ENCODE measurements around the gene APOLD1. TPM values are rescaled to one million over a fixed set of nuclear protein-coding genes. Genes with fewer than 3 reads are reported as not detected.
"Not testable (repeated sequence)": the region's sequence is repeated elsewhere in the genome, so short reads cannot be mapped to it uniquely, and the experiment has no call there.

APOLD1 gene
- total RNA-seq, 2 experiments from 2014 or later = 7.2 to 13.5 TPM

DNA sequence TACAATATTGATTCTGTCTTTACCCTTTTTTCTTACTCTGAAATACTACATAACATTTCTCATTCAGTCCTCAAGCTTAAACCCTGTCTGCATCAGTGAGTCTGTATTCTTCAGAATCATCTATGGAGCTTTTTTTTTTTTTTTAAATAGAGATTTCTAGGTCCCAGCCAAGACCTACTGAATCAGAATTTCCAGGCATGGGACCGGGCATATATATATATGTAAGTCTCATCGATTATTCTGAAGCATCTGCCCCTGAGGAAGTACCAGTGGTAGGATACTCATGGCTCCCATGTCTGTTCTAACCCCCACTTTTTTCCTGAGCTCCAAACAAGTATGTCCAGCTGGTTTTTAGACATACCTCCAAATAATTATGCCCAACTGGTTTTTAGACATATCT, 33.8 kb downstream of the APOLD1 start:
- Mint-ChIP-seq H3K4me3 (no peak overlapping the region), H3K27ac (no peak overlapping the region), H3K36me3 (peaks cover 56% of the 10 kb centered on the region), H3K9me3 (ENCODE audit: low read depth) (no peaks in the 10 kb centered on the region), H3K27me3 (no peaks in the 10 kb centered on the region), H3K4me1 (peaks cover 50% of the 10 kb centered on the region)
- CTCF ChIA-PET = no interaction called here
- DNase-seq = no peak
- no peak for ATAC-seq

DNA sequence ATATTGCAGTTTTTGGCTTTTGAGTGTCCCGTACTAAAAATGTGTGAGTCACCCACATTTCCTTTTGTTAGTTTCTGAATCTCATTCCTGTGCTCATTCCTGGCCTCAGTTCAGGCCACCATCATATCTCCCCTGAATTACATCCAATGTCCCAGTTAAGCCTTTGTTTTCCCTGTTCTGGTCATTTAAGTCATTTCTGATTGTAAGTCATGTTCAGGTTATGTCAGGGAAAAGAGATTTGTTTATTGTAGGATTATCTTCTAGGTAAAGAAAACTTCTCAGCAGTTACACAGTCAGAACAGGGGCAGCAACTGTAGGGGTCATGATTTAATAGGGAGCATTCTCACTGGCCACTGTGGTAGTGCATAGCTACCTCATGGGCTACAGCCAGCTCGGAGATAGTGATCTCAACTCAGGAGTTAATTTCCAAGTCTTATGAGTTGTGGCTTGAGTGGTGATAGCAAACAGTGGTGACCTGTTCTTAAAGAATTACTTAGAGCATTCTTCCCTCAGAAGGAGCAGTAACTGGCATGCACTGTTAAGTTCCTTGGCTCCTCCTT, 34.4 kb downstream of the APOLD1 start:
- Mint-ChIP-seq H3K27ac (no peak overlapping the region), H3K4me3 (no peak overlapping the region), H3K4me1 (peaks cover 44% of the 10 kb centered on the region), H3K27me3 (no peaks in the 10 kb centered on the region), H3K9me3 (ENCODE audit: low read depth) (no peaks in the 10 kb centered on the region), H3K36me3 (peaks cover 60% of the 10 kb centered on the region)
- DNase-seq (no peak), ATAC-seq (no peak)
- CTCF ChIA-PET = no interaction called here

DNA sequence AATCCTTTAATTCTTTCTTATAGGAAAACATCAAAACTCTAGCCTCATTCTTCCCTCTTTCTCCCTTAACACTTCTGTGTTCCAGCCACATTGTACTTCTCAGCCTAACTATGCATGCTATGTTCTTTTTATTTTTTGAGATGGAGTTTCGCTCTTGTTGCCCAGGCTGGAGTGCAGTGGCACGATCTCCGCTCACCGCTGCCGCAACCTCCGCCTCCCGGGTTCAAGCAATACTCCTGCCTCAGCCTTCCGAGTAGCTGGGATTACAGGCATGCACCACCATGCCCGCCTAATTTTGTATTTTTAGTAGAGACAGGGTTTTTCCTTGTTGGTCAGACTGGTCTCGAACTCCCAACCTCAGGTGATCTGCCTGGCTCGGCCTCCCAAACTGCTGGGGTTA, 34.9 kb downstream of the APOLD1 start:
- H3K27me3 Mint-ChIP-seq = not testable (repeated sequence)
- H3K4me1 Mint-ChIP-seq = peaks cover 42% of the 10 kb centered on the region

DNA sequence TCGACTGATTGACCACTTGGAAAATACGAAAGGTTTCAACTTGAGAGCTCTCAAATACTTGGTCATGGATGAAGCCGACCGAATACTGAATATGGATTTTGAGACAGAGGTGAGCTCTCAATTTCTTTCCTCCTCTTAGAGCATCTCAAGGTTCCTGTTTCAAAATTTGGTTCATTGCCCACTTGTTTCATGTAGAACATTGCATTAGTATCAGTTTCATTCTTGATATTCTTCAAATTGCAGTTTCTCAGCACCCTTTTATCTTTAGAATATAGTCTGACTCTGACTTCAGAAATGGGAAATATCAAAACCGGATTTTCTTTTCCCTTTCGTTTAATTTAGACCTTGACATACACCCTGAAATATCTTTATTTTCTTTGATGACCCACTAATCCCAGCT, 36.5 kb downstream of the APOLD1 start:
- ATAC-seq = no peak
- no peak overlapping the region for H3K27ac Mint-ChIP-seq
- CTCF ChIA-PET = interaction anchor here (1.1 to 2.2 kb wide), 3 partner anchors 33 to 164 kb away, joined by 3 to 7 read pairs (median 4); no protein-coding TSS in a partner anchor
- H3K9me3 Mint-ChIP-seq (ENCODE audit: low read depth) = no peaks in the 10 kb centered on the region
- DNase-seq = no peak
- H3K36me3 Mint-ChIP-seq = peaks cover 59% of the 10 kb centered on the region
- H3K27me3 Mint-ChIP-seq = no peaks in the 10 kb centered on the region
- H3K4me1 Mint-ChIP-seq = peaks cover 26% of the 10 kb centered on the region
- H3K4me3 Mint-ChIP-seq = no peak overlapping the region

More for the DNA sequence above, 34.9 kb downstream of the APOLD1 start:
- H3K9me3 Mint-ChIP-seq (ENCODE audit: low read depth); DNase-seq; CTCF ChIA-PET; H3K27ac Mint-ChIP-seq; H3K4me3 Mint-ChIP-seq; ATAC-seq: not testable (repeated sequence)
- H3K36me3 Mint-ChIP-seq = peaks cover 61% of the 10 kb centered on the region

DNA sequence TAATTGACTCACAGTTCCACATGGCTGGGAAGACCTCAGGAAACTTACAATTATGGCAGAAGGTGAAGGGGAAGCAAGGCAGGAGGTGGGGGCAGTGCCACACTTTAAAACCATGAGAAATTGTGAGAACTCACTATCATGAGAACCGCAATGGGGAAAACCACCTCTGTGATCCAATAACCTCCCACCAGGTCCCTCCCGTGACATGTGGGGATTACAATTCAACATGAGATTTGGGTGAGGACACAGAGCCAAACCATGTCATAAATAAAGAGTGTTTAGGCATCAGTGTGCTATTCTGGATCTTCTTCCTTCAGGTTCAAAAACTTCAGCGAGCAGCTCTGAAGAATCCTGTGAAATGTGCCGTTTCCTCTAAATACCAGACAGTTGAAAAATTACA, 37.4 kb downstream of the APOLD1 start:
- Mint-ChIP-seq H3K9me3 (ENCODE audit: low read depth) (no peaks in the 10 kb centered on the region), H3K27ac (no peak overlapping the region), H3K36me3 (peaks cover 63% of the 10 kb centered on the region)

DNA sequence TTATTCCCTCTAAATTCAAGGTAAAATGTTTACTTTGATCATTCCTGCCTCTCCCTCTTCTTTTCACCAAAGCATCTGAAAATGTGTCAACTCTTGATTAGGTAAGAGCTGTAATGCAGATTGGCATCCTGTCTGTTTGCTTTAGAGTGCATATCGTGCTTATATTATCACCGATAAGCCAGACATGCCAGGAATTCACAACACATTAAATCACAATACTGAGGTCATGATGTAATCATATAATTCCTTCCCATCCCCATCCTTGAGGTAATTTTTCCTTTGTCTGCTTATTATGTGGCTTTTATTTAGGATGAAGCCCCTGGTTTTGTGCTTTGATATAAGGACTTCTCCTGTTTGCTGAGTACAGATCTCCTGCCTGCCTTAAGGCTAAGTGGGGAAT, 37.8 kb downstream of the APOLD1 start:
- H3K27ac Mint-ChIP-seq = no peak overlapping the region
- ATAC-seq = no peak
- no peaks in the 10 kb centered on the region for H3K9me3 Mint-ChIP-seq (ENCODE audit: low read depth)
- H3K27me3 Mint-ChIP-seq = no peaks in the 10 kb centered on the region
- peaks cover 64% of the 10 kb centered on the region for H3K36me3 Mint-ChIP-seq
- DNase-seq = no peak
- no peak overlapping the region for H3K4me3 Mint-ChIP-seq
- CTCF ChIA-PET = interaction anchor here (1.1 to 2.2 kb wide), 4 partner anchors 10 to 36 kb away, joined by 3 to 7 read pairs (median 4); no protein-coding TSS in a partner anchor
- H3K4me1 Mint-ChIP-seq = peaks cover 22% of the 10 kb centered on the region

More for the DNA sequence above, 37.4 kb downstream of the APOLD1 start:
- Mint-ChIP-seq H3K27me3 (no peaks in the 10 kb centered on the region), H3K4me1 (peaks cover 22% of the 10 kb centered on the region), H3K4me3 (no peak overlapping the region)
- CTCF ChIA-PET = interaction anchor here (1.1 to 2.2 kb wide), 4 partner anchors 9 to 36 kb away, joined by 3 to 7 read pairs (median 4); no protein-coding TSS in a partner anchor
- ATAC-seq = no peak
- no peak for DNase-seq

DNA sequence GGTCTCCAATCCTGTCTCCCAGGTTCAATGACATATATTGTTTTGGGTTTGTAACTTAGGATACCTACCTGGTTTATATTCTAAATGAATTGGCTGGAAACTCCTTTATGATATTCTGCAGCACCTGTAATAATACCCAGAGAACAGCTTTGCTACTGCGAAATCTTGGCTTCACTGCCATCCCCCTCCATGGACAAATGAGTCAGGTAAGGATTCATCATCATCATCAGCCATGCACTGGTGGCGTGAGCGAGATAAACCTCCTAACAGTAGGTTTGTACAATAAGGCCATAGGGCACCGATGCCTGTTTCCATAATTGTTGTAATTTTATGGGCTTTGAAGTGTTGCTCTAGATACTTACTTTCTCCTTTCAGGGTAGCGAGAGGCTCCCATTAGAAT, 38.4 kb downstream of the APOLD1 start:
- H3K27me3 Mint-ChIP-seq = no peaks in the 10 kb centered on the region
- no peak overlapping the region for H3K4me3 Mint-ChIP-seq
- no peak for DNase-seq
- no peak for ATAC-seq
- H3K27ac Mint-ChIP-seq = no peak overlapping the region
- no peaks in the 10 kb centered on the region for H3K9me3 Mint-ChIP-seq (ENCODE audit: low read depth)
- H3K4me1 Mint-ChIP-seq = peaks cover 17% of the 10 kb centered on the region
- CTCF ChIA-PET = interaction anchor here (1.1 to 2.2 kb wide), 3 partner anchors 10 to 37 kb away, joined by 3 to 7 read pairs (median 4); no protein-coding TSS in a partner anchor
- peaks cover 64% of the 10 kb centered on the region for H3K36me3 Mint-ChIP-seq

DNA sequence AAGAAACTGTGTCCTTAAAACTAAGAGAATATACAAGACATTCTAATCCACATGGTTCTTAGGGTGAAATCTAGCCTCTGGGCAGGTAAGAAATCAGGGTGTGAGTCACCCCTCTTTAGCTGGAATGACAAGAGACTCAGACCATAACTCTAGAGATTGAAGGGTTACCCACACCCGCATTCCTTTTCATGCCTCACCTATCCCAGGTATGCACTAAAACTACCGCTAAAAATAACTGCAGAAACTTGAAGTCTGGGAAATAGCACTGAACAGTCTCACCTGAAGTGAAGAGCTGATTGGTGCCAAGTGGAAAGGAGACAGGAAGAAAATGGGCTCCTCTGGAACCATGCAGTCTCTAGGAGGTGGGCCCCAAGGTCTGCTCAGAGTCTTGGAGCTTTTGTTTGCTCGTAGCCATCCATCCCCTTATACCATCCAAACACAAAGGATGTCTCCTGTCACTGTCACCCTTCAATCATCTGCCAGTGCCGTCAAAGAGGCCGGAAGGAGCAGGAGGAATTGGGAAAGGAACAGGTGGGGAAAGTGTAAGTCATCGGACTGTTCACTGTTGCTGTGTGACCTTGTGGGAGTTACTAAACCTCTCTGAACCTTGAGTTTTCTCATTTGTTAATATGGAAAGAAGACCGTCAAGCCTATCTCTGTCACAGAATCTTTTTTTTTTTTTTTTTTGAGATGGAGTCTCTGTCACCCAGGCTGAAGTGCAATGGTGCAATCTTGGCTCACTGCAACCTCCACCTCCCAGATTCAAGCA, 50.1 kb downstream of the APOLD1 start:
- no peaks in the 10 kb centered on the region for H3K9me3 Mint-ChIP-seq (ENCODE audit: low read depth)
- CTCF ChIA-PET = no interaction called here
- no peak overlapping the region for H3K4me3 Mint-ChIP-seq
- H3K36me3 Mint-ChIP-seq = peaks cover 25% of the 10 kb centered on the region
- H3K4me1 Mint-ChIP-seq = peaks cover 12% of the 10 kb centered on the region
- H3K27ac Mint-ChIP-seq = no peak overlapping the region
- DNase-seq (no peak), ATAC-seq (no peak)
- H3K27me3 Mint-ChIP-seq = no peaks in the 10 kb centered on the region

DNA sequence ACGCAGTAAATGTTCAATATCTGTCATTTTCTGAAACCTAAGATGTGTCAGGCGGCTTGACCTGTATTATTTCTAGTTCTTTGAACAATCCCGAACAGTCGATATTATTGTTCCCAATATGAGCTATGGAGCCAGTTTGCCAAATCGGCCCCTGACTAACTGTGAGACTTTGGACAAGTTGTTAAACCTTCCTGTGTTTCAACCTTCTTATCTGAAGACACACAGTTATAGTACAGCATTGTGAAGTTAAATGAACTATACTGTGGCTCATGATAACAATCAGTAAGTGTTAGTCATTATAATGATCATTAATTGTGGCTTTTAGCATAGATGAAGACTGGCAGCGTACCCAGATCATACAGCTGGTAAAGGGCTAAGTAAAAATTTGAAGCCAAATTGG, 51.1 kb downstream of the APOLD1 start:
- CTCF ChIA-PET = interaction anchor here (0.6 to 2.0 kb wide), 22 partner anchors 8 to 398 kb away, joined by 3 to 7 read pairs (median 4); partner anchors contain the start of gene APOLD1
- Mint-ChIP-seq H3K27ac (no peak overlapping the region), H3K4me3 (no peak overlapping the region), H3K36me3 (peaks cover 22% of the 10 kb centered on the region), H3K27me3 (no peaks in the 10 kb centered on the region), H3K9me3 (ENCODE audit: low read depth) (no peaks in the 10 kb centered on the region), H3K4me1 (peaks cover 12% of the 10 kb centered on the region)
- no peak for ATAC-seq
- no peak for DNase-seq

DNA sequence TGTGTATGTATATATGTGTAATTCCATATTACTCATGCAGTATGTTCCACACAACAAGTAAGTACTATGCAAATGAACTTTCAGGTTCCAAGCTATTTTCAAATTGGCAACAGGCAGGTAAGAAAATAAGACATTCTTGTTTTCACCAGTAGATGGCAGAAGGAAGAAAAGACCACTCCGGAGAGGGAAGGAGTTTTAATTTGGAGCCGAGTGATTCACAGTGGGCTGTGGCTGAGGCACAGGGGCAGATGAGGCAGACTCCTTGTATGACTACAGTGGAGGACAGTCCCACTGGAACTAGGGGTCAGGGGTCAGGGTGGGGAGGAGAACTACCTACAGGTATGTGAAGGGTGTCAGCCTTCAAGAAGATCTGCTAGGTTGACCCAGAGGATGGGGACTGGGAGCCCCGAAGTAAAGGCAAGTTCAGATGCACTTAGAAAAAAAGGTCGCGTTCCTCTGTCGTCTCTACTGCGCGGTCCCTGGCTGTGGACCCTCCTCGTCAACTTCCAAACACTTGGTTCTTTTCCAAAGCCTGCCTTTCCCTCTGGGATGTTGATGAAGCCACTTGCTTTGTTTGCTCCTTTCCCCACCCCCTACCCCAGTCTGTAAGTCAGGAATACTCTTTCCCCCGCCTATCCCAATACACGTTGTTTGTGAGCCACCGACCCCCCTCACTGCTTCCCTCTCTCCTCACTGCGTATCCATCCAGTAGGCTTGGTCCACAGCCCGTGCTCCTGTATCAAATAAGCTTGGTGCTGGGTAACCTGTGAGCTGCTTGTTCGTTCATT, 51.8 kb downstream of the APOLD1 start:
- H3K36me3 Mint-ChIP-seq = peaks cover 18% of the 10 kb centered on the region
- DNase-seq (peak; percentile 58), ATAC-seq (peak; percentile 79)
- H3K4me3 Mint-ChIP-seq = no peak overlapping the region
- H3K9me3 Mint-ChIP-seq (ENCODE audit: low read depth) = no peaks in the 10 kb centered on the region
- peaks cover 12% of the 10 kb centered on the region for H3K4me1 Mint-ChIP-seq
- CTCF ChIA-PET = interaction anchor here (0.6 to 2.0 kb wide), 29 partner anchors 9 to 1121 kb away, joined by 3 to 7 read pairs (median 3); partner anchors contain the start of gene APOLD1
- H3K27ac Mint-ChIP-seq = no peak overlapping the region
- H3K27me3 Mint-ChIP-seq = no peaks in the 10 kb centered on the region

DNA sequence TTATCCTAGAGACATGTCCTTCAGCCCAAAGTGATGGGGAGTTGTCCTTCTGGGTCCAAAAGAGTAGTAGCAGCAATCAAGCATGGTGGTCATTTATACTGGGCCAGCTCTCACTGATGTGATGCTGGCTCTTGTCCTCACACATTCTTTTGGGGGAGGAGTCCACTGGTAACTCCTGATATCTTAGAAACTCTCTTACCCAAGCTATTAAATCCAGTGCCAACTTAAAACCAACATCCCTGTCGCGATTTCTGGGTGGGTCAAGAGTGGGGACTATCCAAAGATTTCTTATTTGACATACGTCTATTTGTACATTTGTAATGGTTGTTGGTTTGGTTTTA, 52.3 kb downstream of the APOLD1 start:
- Mint-ChIP-seq H3K9me3 (ENCODE audit: low read depth) (no peaks in the 10 kb centered on the region), H3K27ac (no peak overlapping the region), H3K36me3 (peaks cover 12% of the 10 kb centered on the region), H3K4me1 (peaks cover 12% of the 10 kb centered on the region), H3K4me3 (no peak overlapping the region), H3K27me3 (no peaks in the 10 kb centered on the region)
- no peak for DNase-seq
- ATAC-seq = no peak
- CTCF ChIA-PET = interaction anchor here (0.6 to 2.0 kb wide), 10 partner anchors 12 to 1121 kb away, joined by 3 to 7 read pairs (median 4); partner anchors contain the start of gene APOLD1

DNA sequence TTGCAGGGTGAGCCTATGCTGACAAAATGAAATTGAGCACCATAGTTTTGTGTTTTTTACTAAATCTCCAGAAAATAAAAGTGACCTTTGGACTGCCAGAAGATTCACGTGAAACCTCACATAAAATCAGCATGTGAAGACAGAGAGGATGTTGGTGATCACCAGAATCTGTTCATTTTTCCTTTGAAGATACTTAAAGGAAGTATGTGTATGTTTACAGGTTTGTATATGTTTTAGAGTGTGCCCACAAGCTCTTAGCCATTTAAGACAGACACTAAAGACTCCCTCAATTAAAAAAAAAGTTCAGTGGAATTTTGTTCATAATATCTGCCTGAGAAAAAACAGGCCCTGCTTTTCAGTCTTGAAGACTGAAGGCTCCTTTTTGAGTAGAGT, 53.5 kb downstream of the APOLD1 start:
- H3K4me1 Mint-ChIP-seq = peaks cover 12% of the 10 kb centered on the region
- no peak overlapping the region for H3K4me3 Mint-ChIP-seq
- H3K36me3 Mint-ChIP-seq = peaks cover under 1% of the 10 kb centered on the region
- ATAC-seq (no peak), DNase-seq (no peak)
- no peaks in the 10 kb centered on the region for H3K9me3 Mint-ChIP-seq (ENCODE audit: low read depth)
- no peak overlapping the region for H3K27ac Mint-ChIP-seq
- no peaks in the 10 kb centered on the region for H3K27me3 Mint-ChIP-seq
- CTCF ChIA-PET = interaction anchor here (1.3 to 1.6 kb wide), 2 partner anchors 13 to 143 kb away, joined by 4 to 5 read pairs; no protein-coding TSS in a partner anchor

DNA sequence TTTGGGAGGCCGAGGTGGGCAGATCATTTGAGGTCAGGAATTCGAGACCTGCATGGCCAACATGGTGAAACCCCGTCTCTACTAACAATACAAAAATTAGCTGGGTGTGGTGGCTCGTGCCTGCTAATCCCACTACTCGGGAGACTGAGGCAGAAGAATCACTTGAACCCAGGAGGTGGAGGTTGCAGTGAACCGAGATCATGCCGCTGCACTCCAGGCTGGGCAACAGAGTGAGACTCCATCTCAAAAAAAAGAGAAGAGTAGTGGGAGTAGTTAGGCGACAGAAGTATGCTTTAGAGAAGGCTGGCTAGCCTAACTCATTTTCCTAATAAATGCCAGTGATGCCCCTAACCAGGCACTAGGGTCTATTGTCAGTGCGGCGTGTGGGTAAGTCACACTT, 54.0 kb downstream of the APOLD1 start:
- H3K27ac Mint-ChIP-seq; DNase-seq; H3K36me3 Mint-ChIP-seq; ATAC-seq; H3K9me3 Mint-ChIP-seq (ENCODE audit: low read depth); H3K4me3 Mint-ChIP-seq; H3K27me3 Mint-ChIP-seq; CTCF ChIA-PET: not testable (repeated sequence)
- H3K4me1 Mint-ChIP-seq = peaks cover 12% of the 10 kb centered on the region

Data from activated CD8-positive, alpha-beta memory T cell treated with anti-CD3 and anti-CD28 coated beads, Interleukin-2, amount 10 ng/mL, durations not matched to agents 7 days and 5 days (primary cell).